Forelimb muscle (tissue), 1 donor: Measurements from ENCODE around the gene SEMG1. TPM values are rescaled to one million over a fixed set of nuclear protein-coding genes. Genes with fewer than 3 reads are reported as not detected.

Experiments
- DNase-seq: peaks from one replicate; pipeline ENCODE4 v3.0.0-alpha.2; 2013; ENCODE audit warnings: low read depth
- polyA plus RNA-seq: library from polyadenylated mRNA; unstranded; fragments of 120-200 nt; gene quantifications from one replicate; pipeline ENCODE4 v1.2.1, GENCODE V29; 2013; ENCODE audit not compliant: insufficient read length

The SEMG1 gene
- polyA plus RNA-seq, 1 donor: not detected

DNA sequence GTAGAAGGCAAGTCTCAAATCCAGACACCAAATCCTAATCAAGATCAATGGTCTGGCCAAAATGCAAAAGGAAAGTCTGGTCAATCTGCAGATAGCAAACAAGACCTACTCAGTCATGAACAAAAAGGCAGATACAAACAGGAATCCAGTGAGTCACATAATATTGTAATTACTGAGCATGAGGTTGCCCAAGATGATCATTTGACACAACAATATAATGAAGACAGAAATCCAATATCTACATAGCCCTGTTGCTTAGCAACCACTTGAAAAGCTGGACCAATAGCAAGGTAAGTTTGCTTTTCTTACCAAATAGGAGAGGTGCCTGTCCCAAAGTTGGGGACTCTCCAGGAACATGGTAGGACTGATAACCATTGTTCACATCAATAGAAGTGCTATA, 16.3 kb downstream of the SEMG1 start:
- DNase-seq: no peak

DNA sequence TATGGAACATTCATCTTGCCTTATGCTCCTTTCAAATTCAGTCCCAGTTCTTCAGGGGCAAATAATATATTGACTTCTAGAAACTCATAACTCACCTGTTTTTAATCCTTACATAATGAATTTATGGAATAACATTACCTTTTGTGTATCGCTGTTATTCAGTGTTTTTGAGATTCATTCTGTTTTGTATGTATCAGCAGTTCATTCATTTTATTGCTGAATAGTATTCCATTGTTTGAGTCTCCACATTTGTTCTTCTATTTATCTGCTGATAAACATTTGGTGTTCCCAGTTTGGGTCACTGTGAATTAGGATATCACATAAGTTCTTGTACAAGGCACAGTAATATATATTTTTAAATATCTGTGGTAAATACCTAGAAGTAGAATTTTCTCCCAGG, 19.5 kb downstream of the SEMG1 start:
- no peak for DNase-seq

DNA sequence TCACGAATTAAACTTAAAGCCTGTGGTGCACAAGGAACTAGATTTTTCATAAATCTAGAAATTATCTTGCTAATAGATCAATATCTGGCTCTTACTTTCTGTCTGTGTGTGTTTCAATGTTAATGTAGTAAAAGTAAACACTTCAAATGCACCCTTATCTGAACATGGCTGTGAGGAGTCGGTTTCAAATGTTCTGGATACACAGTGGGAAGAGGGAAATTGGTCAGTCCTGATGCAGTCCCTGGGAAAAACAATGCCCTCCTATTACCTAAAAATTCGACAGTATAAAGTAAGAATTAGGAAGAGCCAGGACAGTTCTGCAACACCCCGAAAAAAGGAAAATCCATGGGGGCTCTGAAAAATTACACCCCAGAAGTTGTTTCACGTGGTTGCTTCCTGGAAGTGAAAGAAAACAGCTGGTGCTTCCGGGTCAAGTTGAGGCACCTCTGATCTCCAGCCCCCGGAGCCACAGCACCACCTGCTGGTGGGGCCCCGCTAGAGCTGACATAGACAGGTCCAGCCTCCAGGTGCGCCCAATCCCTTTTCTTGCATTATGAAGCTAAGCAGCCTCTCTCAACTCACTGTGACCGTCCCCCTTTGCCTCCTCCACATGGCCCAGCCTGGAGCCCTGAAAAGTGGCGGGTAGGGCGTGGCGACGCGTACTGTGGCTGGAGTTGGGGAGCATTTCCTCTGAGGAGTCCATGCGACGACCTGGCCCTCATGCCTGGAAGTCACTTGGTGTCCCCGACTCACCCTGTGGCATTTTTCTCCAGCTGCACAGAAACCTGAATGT, 22.6 kb downstream of the SEMG1 start:
- DNase-seq: no peak

DNA sequence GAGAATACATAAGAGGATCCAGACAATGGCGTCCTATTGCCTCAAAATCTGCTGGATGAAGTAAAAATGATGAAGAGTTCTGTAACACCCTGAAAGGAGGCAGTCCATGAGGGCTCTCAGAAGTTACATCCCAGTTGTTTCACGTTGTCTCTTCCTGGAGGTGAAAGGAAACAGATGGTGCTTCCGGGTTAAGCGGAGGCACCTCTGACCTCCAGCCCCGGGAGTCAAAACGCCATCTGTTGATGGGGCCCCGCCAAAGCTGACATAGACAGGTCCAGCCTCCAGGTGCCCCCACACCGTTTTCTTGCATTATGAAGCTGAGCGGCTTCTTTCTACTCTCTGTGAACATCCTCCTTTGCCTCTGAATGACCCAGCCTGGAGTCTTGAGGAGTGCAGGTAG, 23.8 kb downstream of the SEMG1 start:
- no peak for DNase-seq

DNA sequence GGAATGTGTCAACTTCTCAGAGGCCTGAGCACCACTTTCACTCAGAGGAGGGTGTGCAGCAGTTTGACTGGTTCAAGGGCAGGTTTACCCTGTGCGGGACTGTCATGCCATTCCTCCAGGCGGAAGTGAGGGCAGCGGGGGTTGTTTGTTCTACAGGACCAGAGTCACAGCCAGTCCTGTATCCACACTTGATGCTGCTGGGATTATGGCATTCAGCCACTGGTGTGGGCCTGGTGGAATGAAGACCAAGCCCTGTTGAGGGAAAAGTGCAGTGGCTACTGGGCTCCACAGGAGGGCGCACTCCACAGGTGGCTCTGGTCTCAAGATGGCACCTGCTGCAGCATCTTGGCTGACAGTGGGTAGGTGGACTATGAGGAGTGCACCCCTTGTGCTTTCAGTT, 29.2 kb downstream of the SEMG1 start:
- DNase-seq: no peak

DNA sequence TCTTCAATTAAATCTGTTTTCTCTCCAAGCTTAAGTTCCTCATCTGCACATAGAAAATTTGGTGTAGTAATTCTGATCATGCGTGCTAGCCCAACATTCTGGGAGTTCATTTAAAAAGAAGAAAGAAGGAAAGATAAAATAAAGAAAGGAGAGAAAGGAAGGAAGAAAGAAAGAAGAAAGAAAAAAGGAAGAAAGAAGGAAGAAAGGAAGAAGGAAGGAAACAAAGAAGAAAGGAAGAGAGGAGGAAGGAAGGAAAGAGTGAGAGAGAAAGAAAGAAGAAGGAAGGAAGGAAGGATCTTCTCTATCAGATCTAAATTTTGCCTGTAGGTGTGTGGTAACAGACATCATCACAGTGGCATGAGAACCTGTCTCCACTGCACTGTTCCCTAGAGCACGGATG, 31.3 kb downstream of the SEMG1 start:
- DNase-seq: no peak

DNA sequence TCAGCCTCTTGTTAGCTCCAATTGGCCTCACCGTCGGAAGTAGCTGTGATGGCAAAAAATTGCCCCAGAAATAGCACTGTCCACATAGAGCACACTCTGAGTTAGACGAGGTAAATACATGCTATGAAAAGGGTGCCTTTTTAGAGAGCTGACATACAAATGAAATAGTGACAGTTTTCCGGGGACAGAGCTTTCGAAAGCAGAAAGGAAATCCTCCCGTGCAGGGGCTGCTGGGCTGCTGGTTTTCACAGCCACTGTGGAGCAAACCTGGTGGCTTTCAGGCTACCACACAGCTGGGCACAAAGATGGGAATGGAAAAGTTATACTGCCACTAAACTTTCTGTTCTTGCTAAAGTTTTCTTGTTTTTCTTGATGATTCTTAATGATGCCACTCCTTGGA, 39.3 kb downstream of the SEMG1 start:
- no peak for DNase-seq

DNA sequence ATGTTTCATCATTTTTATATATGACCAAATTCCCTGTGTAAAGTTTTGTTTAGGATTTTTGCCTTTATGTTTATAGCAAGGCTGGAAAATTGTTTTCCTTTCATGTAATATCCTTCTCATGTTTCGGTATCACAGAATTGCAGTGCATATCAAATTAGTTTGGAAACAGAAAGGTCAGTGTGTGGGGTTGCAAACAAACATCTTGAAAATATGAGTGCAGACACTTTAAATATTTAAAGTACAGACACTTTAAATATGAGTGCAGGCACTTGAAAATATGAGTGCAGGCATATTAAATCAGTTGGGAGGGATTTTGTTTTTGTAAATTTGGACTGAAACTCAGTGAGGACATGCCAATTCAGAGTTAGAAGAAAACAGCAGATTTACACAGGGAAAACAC, 41.0 kb downstream of the SEMG1 start:
- DNase-seq: no peak

DNA sequence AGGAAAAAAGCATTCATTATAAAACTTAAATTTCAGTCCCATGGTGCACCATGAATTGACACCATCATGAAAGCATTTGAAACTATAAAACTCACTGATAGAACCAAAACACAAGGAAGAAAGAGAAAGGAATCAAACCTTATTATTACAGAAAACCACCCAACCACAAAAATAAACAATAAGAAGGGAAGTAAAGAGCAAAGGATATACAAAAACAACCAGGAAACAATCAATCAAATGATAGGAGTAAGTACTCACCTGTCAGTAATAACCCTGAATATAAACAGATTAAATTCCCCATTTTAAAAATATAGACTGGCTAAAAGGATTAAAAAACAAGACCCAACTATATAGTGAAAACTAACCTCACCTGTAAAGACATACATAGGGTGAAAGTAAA, 41.8 kb downstream of the SEMG1 start:
- DNase-seq: no peak

DNA sequence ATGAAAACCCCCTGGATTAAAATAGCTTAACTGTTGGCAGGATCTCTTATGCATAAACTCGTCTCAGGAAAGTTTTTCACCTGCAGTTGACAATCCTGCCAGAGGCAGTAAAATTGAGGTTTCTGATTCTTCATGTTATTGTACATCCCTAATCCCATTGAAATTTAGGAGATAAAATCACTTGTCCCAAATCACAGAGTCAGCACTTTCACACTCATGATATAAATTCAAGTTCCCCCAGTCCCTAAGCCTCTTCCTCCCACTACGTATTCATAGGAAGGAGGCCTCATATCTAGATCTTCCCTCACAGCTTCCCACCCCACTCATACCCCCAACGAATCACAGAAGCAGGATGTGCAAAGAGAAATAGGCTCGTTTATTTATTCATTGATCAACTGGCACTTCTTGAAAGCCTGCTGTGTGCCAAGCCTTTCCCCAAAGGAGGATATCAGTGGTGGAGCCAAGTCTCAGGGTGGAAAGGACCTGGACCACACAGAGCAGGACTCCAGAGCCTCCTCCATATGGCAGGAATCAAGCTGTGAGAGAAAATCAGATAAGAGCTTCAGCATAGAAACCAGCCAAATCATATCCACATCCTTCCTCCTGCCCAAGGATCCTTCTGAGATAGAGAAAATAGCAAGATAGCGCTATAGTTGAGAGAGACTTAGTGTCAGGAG, 45.2 kb downstream of the SEMG1 start:
- DNase-seq: no peak

DNA sequence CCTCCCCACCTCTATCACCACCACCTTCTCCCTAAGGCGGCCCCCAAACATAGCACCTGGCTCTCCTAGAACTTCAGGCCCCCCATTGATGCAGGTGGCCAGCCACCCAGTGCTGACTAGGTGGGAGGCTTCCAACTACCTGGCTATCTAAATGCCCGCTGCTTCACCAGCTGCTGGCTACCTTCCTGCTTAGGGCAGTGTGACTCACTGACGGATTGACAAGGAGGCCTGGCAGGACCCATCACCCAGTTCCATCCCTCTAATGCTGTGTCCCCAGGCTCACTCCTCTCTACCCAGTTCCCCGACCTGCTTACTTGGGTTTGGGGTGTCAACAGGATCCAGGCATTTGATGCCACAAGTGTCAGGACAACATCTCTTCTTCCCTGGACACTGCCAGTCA, 46.4 kb downstream of the SEMG1 start:
- DNase-seq: no peak

DNA sequence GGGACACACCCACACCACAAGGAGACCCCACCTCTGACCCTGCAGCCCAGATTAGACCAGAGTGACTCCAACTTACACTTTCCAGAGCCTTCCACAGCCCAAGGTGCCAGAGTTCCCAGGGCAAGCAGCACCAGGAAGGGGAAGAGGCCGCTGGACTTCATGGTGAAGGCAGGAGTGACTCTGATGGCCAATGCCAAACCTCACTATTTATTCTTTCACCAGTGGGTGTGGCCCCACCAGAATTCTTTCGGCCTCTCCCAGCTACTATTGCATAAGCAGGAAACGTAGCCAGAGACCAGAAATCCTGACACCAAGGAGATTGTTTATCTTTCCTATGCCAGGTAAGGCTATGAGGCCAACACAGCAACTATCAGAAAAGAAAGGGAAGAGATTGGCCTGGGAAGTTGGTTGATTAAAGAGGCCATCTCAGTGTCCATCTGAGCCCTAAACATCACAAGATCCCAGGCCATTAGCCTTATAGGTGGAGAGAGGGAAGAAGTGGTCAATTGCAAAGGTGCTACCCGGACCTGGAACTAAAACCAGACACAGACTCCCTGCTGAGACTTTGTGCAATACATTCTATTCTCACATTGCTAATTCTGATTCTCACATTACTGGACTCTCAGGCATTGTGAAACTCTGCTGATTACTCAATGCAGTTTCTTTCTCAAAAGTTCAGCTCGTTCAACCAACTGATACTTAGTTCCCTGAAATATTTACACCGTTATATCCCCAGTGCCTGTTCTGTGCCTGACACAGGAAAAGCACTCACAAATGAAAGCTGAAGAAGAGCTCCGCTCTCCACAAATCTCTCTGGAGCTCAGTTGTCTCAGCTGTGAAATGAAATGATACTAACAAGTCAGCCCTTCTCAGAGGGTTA, 47.8 kb downstream of the SEMG1 start, which contains the start of gene SLPI:
TSS of gene SLPI (minus strand) at position 182 of the 880 bp plus-strand sequence. CDS start at position 161, 21 bp downstream.
- no peak for DNase-seq

DNA sequence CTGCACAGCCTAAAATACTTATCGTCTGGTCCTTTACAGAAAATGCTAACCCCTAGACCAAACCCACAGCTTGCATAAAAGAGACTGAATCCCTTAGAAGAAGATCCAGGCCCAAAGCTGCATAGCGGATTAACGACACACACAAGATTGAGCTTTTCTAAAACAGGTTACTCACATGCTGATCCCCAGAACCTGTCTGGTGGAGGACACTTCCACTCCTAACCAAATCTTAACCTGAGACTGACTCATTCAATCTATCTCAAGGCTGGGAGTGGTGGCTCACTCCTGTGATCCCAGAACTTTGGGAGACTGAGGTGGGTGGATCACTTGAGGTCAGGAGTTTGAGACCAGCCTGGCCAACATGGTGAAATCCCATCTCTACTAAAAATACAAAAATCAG, 50.3 kb downstream of the SEMG1 start:
- no peak for DNase-seq

DNA sequence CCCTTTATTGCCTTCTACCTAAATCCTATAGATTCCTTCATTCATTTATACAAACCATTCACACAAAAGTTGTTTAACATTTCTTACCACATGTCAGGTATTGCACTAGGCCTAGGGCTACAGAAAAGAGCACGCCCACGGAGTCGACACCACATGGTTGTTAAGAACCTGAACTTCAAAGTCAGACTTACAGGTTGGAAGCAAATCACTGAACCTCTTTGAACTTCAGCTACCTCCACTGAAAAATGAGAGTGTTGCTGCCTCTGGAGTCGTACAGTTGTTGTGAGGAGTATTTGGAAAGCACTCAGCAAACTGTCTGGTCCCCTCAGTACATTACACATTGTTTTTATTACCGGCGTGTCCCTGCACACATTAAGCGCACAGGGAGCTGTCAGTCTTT, 50.9 kb downstream of the SEMG1 start:
- no peak for DNase-seq

DNA sequence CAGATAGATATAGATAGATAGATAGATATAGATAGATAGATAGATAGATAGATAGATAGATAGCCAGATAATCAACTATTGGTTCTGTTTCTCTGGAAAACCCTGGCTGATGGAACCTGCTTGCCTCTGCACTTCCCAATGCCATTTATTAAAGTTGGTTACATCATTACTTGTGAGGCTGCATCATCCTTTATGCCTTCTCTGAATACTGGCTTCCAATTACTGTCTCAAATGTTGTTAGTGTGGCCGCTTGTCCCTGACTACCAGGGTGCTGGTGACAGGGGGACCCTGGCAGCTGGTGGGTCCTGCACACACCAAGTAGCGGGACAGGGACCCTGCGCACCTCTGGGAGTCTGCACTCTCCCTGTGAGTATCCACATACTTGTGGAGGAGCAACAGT, 51.4 kb downstream of the SEMG1 start:
- no peak for DNase-seq

DNA sequence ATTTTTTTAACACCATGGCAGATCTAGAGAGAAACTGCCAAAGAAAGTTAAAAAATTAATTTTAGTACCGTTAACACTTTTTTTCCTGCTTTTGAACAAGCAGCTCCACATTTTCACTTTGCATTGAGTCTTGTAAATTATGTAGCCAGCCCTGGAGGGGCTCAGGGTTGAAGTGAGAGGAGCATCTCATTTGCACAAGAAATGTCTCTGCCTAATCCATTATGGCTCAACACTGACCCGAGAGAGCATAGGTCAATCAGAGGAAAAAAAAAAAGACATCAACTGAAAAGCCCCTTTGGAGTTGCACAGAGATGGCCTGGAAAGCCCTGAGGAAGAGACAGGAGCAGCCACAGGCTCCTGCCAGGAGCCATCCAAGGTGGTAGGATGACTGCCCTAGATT, 51.8 kb downstream of the SEMG1 start:
- no peak for DNase-seq

Other genes with a start within 250 kb of the SEMG1 start
- 13.3 TPM for gene TOMM34, start 246.6 kb upstream of the SEMG1 start, polyA plus RNA-seq
- 9.3 TPM for gene STK4, start 240.5 kb upstream of the SEMG1 start, polyA plus RNA-seq
- not detected for gene KCNS1, start 105.9 kb upstream of the SEMG1 start, polyA plus RNA-seq
- gene WFDC5, start 91.9 kb upstream of the SEMG1 start, polyA plus RNA-seq: not detected
- gene WFDC12, start 82.6 kb upstream of the SEMG1 start, polyA plus RNA-seq: not detected
- not detected for gene PI3, start 32.1 kb upstream of the SEMG1 start, polyA plus RNA-seq
- gene SEMG2, start 14.3 kb downstream of the SEMG1 start, polyA plus RNA-seq: not detected
- gene SLPI, start 47.5 kb downstream of the SEMG1 start, polyA plus RNA-seq: not detected
- gene RBPJL, start 99.8 kb downstream of the SEMG1 start, polyA plus RNA-seq: not detected
- gene MATN4, start 101.3 kb downstream of the SEMG1 start, polyA plus RNA-seq: 0.57 TPM
- 8.5 TPM for gene SDC4, start 141.4 kb downstream of the SEMG1 start, polyA plus RNA-seq
- 14.2 TPM for gene SYS1, start 156.1 kb downstream of the SEMG1 start, polyA plus RNA-seq
- gene TP53TG5, start 171.3 kb downstream of the SEMG1 start, polyA plus RNA-seq: 0.68 TPM
- gene DBNDD2, start 201.3 kb downstream of the SEMG1 start, polyA plus RNA-seq: 30.5 TPM
- 70.1 TPM for gene PIGT, start 209.1 kb downstream of the SEMG1 start, polyA plus RNA-seq